ENCODE data around the gene REEP6.

GRCh38 chr19:1527650-1528309, 36.8 kb downstream of the REEP6 start:
- TF ChIP-seq, protein P1, sequence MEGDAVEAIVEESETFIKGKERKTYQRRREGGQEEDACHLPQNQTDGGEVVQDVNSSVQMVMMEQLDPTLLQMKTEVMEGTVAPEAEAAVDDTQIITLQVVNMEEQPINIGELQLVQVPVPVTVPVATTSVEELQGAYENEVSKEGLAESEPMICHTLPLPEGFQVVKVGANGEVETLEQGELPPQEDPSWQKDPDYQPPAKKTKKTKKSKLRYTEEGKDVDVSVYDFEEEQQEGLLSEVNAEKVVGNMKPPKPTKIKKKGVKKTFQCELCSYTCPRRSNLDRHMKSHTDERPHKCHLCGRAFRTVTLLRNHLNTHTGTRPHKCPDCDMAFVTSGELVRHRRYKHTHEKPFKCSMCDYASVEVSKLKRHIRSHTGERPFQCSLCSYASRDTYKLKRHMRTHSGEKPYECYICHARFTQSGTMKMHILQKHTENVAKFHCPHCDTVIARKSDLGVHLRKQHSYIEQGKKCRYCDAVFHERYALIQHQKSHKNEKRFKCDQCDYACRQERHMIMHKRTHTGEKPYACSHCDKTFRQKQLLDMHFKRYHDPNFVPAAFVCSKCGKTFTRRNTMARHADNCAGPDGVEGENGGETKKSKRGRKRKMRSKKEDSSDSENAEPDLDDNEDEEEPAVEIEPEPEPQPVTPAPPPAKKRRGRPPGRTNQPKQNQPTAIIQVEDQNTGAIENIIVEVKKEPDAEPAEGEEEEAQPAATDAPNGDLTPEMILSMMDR (IDR thresholded peaks at IDR 0.05) = no peak
- TF ChIP-seq POLR2AphosphoS5 (IDR thresholded peaks at IDR 0.05; ENCODE audit: low read depth, low read length) (no peak), TCF7L2 (IDR thresholded peaks at IDR 0.05; ENCODE audit: low read depth, low read length) (no peak), SIN3A (IDR thresholded peaks at IDR 0.05; ENCODE audit: borderline replicate concordance, insufficient read depth, low read depth, low read length) (no peak)

All from Panc1 (cell line).